ENCODE results near the gene POMGNT2. TPM values are rescaled to one million over a fixed set of nuclear protein-coding genes. Genes with fewer than 3 reads are reported as not detected.

The POMGNT2 gene
- total RNA-seq, 1 donor, result 9.1 TPM

- H3K4me3 ChIP-seq (ENCODE audit: low read depth, low read length), result peak overlapping the region; percentile 67
- no peak for TF ChIP-seq CTCF (IDR thresholded peaks at IDR 0.05; ENCODE audit: insufficient read depth, low read depth, low read length)
- peak; percentile 9 for DNase-seq (ENCODE audit: low read depth)
These were observed 951 bp downstream of the POMGNT2 start for GRCh38 chr3:43104660-43105595.

- no peak for DNase-seq (ENCODE audit: low read depth)
- H3K4me3 ChIP-seq (ENCODE audit: low read depth, low read length), result no peak overlapping the region
- no peak for TF ChIP-seq CTCF (IDR thresholded peaks at IDR 0.05; ENCODE audit: insufficient read depth, low read depth, low read length)
These were observed 1.8 kb downstream of the POMGNT2 start for GRCh38 chr3:43104039-43104438.

- no peak for TF ChIP-seq CTCF (IDR thresholded peaks at IDR 0.05; ENCODE audit: insufficient read depth, low read depth, low read length)
- no peak overlapping the region for H3K4me3 ChIP-seq (ENCODE audit: low read depth, low read length)
- no peak for DNase-seq (ENCODE audit: low read depth)
These were observed 3.0 kb downstream of the POMGNT2 start for GRCh38 chr3:43102773-43103480.

GRCh38 chr3:43098761-43099160 lies 7.1 kb downstream of the POMGNT2 start:
- H3K4me3 ChIP-seq (ENCODE audit: low read depth, low read length), result no peak overlapping the region
- no peak for DNase-seq (ENCODE audit: low read depth)
- no peak for TF ChIP-seq CTCF (IDR thresholded peaks at IDR 0.05; ENCODE audit: insufficient read depth, low read depth, low read length)

- TF ChIP-seq CTCF (IDR thresholded peaks at IDR 0.05; ENCODE audit: insufficient read depth, low read depth, low read length), result no peak
- no peak overlapping the region for H3K4me3 ChIP-seq (ENCODE audit: low read depth, low read length)
These were observed 8.3 kb downstream of the POMGNT2 start for GRCh38 chr3:43097400-43098080.

GRCh38 chr3:43096761-43097160 lies 9.1 kb downstream of the POMGNT2 start:
- H3K4me3 ChIP-seq (ENCODE audit: low read depth, low read length), result no peak overlapping the region
- DNase-seq (ENCODE audit: low read depth), result no peak
- TF ChIP-seq CTCF (IDR thresholded peaks at IDR 0.05; ENCODE audit: insufficient read depth, low read depth, low read length), result no peak

More at GRCh38 chr3:43097400-43098080, 8.3 kb downstream of the POMGNT2 start:
- no peak for DNase-seq (ENCODE audit: low read depth)

All from fibroblast of villous mesenchyme (primary cell).